GM18861 (cell line): Measurements from ENCODE around the gene TTN.
"Not testable (repeated sequence)": the region's sequence is repeated elsewhere in the genome, so short reads cannot be mapped to it uniquely, and the experiment has no call there.

ENCODE experiments used
- ATAC-seq: cut with Tn5 transposase; IDR thresholded peaks from one replicate; pipeline ENCODE4 v1.9.1; 2021; ENCODE audit not compliant: unreplicated experiment

TTN gene

GRCh38 chr2:178677599-178677998 lies 129.6 kb downstream of the TTN start:
- ATAC-seq, result no peak

- no peak for ATAC-seq
Measured at GRCh38 chr2:178676046-178676445, 131.2 kb downstream of the TTN start.

- ATAC-seq, result no peak
Measured at GRCh38 chr2:178674122-178674521, 133.1 kb downstream of the TTN start.

- ATAC-seq, result no peak
Measured at GRCh38 chr2:178666458-178666857, 140.8 kb downstream of the TTN start.

- not testable (repeated sequence) for ATAC-seq
Measured at GRCh38 chr2:178658480-178658879, 148.7 kb downstream of the TTN start.

- ATAC-seq, result no peak
Measured at GRCh38 chr2:178650554-178650953, 156.7 kb downstream of the TTN start.

- no peak for ATAC-seq
Measured at GRCh38 chr2:178644919-178645318, 162.3 kb downstream of the TTN start.

GRCh38 chr2:178641498-178641897 lies 165.7 kb downstream of the TTN start:
- ATAC-seq, result no peak

GRCh38 chr2:178635897-178636296 lies 171.3 kb downstream of the TTN start:
- no peak for ATAC-seq

GRCh38 chr2:178632729-178633128 lies 174.5 kb downstream of the TTN start:
- no peak for ATAC-seq

GRCh38 chr2:178630581-178630980 lies 176.6 kb downstream of the TTN start:
- no peak for ATAC-seq

- no peak for ATAC-seq
Measured at GRCh38 chr2:178629463-178629862, 177.8 kb downstream of the TTN start.

GRCh38 chr2:178628605-178629004 lies 178.6 kb downstream of the TTN start:
- no peak for ATAC-seq

GRCh38 chr2:178627401-178627800 lies 179.8 kb downstream of the TTN start:
- no peak for ATAC-seq

- no peak for ATAC-seq
Measured at GRCh38 chr2:178615969-178616368, 191.3 kb downstream of the TTN start.

GRCh38 chr2:178602901-178603300 lies 204.3 kb downstream of the TTN start:
- no peak for ATAC-seq

- no peak for ATAC-seq
Measured at GRCh38 chr2:178592655-178593054, 214.6 kb downstream of the TTN start.

GRCh38 chr2:178589335-178589734 lies 217.9 kb downstream of the TTN start:
- ATAC-seq, result no peak

GRCh38 chr2:178584666-178585065 lies 222.6 kb downstream of the TTN start:
- ATAC-seq, result no peak

- no peak for ATAC-seq
Measured at GRCh38 chr2:178579006-178579405, 228.2 kb downstream of the TTN start.

GRCh38 chr2:178574789-178575188 lies 232.4 kb downstream of the TTN start:
- no peak for ATAC-seq

- no peak for ATAC-seq
Measured at GRCh38 chr2:178568227-178568626, 239.0 kb downstream of the TTN start.

- ATAC-seq, result no peak
Measured at GRCh38 chr2:178553047-178553446, 254.2 kb downstream of the TTN start.

- ATAC-seq, result peak; percentile 62
Measured at GRCh38 chr2:178550352-178550751, 256.9 kb downstream of the TTN start.
